ENCODE data around the gene TMTC1.
A peak's percentile ranks its signal among the peaks of the same experiment; 100 is the strongest.

TMTC1 gene

DNA sequence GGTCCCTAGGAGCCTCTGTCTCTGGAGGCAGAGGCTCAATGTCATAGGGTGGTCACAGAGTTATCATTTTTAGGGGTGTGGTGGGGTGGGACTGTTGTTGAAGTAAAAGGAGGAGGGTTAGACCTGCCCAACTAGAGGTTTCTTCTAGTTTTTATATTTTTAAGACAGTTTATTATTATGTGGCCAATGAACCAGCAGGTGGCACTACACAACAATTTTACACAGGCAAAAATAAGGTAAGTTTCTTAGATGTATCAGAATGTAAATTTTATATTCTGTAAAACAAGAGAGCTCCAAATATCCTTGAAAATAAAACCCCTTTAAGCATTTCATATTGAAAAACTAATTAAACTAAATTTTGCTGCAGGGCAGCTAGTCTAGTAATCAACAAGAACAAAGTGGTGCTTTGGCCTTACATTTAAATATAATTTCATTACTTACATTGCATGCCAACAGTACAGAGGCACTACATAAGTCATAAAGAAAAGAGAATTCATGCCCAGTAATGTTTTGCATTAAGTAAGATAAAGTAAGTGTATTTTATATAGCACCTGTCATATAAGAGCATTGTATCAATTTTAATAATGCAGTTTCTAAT, 264.1 kb downstream of the TMTC1 start:
- DNase-seq = peak; percentile 37

DNA sequence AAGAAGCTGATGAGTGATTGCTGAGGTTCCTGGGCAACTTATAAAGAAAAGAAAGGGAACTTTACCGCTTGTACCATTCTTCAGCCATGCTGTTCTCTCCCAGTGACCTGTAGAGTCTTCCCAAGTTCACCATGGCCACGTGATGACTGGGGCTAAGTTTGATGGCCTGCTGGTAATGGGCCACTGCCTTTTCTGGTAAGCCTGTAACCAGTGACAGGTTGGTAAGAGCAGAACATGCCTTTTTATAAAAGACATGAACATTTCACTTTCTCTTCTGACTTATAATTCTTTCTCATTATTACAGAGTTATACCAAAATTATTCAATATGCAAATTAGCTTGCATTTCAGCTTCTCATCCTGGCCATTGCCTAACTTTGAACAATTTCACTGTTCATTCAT, 265.3 kb downstream of the TMTC1 start:
- no peak for DNase-seq

DNA sequence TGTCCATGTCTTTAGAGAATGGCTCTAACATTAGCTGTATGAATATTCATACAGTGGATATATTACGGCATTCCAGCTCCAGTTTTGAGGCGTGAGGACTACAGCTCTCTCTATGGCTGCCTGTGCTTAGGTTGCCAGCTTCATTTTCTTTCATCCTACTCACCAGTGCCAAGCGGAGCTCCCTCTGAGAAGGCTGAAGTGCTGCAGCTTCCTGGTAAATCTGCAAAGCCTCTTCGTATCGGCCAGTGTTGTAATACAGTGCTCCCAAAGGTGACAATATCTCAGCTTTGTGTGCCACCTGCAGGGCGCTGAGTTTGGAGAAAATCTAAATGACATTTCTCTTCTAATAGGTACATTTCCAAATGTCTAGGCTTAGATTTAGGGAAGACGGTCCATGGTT, 266.5 kb downstream of the TMTC1 start:
- DNase-seq = no peak

DNA sequence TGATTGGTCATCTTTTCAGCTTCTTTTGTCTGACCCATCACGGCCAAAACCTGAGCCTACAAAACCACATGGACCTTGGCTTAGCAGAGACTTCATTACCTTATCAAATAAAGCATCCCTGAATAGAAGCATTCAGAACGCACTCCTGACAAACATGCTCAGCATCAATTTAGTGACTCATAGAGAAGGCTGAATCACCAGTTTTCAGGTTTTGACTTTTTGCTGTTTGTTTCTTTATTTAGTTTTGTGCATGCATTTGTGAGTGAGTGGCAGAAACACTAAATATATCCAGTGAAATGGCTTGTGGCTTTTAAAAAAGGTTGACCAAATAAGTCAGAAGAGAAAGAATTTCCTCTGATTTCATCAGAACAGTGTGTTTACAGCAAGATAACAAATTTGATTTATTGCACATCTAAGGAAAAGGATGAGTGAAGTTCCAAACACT, 267.3 kb downstream of the TMTC1 start:
- no peak for DNase-seq

DNA sequence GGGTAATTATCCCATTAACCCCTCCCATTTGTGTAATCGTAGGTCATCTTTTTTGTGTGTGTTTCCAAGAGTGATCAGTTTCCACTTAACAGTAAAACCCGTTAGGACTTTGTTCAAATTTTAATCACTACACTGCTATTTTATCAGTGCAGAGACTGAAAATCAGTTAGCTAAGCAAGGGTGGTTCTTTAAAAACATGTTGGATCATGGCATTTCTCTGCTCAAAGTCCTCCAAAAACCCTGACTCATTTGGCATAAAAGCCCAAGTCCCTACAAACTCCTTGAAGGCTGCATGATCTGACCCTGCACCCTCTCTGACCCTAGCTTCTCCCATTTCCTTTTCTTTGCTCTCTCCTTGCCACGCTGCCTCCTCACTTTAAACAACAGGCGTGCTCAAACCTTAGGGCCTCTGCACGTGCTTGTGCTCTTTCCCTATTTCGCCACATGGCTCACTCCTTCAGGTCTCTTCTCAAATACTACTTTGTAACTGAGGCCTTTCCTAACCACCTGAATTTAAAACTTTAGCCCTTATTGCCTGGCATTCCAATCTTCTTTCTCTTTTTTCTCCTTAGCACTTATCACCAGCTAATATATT, 273.1 kb downstream of the TMTC1 start:
- DNase-seq = no peak

DNA sequence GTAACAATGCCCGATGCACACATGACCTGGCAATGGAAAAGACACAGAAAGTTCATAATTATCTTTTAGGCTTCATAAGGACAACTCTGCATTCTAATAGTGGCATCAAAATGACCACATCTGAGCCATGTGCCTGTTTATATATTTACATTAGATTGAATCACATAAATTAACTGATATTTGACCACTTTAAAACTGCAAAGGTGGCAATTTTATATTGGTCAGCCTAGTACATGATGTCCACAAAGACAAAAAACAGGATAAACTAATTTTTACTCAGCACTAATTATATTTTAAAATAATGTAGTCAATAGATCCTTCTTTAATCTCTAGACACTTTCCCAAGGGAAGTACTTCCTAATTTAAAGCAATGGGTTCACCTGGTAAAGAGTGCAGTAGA, 274.2 kb downstream of the TMTC1 start:
- no peak for DNase-seq

DNA sequence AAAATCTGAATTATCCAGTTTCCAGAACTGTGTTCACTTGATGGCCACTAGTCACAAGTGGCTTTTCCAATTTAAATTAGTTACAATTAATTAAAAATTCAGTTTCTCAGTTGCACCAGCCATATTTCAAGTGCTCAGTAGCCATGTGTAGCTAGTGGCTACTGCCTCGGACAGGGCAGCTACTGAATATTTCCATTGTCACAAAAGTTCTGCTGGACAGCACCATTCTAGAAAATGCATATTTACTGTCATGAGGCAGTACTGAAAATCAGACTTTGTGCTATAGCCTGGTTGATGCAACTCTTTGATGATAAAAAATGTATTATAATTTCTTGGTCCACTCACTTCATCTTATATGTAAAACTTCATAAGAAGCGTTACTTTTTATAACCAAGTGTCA, 274.8 kb downstream of the TMTC1 start:
- DNase-seq = no peak

DNA sequence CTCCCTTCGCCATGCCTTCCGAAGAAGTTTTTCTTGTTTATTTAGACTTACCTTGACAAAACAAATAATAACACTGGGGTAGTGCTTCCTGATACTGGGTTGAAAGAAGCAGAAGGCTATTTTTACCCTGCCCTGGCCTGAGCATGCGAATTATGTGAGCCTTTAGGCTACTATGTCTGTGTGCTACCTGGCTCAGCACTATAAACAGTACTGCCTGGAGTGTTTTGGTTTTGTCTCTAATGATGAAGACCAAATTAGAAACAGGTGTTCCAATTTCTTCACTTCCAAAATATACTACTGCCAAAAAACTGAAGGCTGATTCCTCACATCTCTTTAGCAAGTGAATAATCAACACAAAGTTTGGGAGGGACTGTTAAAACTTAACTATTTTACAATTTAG, 278.6 kb downstream of the TMTC1 start:
- no peak for DNase-seq

DNA sequence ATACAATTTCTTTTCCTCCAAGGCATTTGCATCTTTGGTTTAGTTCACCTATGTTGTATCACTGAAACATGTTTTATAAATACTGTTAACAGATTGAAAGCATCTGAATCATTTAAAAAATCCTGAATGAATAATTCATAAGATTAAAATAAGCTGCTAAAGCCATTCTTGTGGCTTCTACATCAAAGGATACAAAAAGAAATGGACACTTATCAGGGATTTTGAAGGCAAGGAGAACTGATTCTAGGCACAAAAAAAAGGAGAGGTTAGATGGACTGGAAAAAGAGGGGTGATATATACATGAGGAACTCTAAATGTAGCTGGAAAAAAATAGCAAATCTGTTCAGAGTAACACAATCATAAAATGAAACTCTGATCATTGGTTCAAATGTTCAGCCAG, 280.5 kb downstream of the TMTC1 start:
- no peak for DNase-seq

DNA sequence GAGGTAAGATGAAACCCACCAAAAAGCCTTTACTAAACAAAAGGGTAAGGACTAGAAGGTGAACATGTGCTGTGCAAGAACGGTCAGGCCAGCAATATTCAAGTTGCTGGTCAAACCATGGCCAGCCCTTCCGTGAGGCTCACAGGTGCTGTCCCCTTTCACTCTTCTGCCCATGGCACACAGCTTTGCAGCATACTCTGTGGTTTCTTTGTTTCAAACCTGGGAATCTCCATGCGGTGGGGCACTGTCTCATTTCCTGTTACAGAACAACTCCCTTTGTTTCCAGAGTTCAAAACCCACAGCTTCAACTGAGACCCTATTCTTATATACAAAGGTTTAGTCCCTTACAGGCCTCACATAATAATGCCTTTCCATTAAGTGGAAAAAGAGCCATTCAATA, 284.5 kb downstream of the TMTC1 start:
- DNase-seq = no peak

DNA sequence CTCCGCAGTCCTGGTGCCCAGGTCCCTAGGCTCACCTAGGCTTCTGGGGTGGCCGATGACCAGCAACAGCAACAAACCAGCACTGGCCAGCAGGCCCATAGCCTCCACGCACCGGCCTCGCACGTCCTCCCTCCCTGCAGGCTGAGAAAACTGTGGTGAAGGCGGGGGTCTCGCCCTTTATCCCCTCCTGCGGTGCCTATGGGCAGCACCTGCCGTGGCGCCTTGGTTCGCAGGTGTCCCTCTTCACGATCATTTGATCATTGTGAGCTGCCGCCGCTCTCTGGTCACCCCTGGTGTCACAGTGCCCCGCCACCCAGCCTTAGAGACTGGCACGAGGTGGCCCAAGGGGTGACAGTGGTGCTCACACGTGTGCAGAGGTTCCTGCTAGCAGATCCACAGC, 286.2 kb downstream of the TMTC1 start, which contains the start of gene OVCH1:
TSS of gene OVCH1 (minus strand) at position 99 of the 400 bp plus-strand sequence. CDS start at position 99, 0 bp downstream.
- DNase-seq = no peak

DNA sequence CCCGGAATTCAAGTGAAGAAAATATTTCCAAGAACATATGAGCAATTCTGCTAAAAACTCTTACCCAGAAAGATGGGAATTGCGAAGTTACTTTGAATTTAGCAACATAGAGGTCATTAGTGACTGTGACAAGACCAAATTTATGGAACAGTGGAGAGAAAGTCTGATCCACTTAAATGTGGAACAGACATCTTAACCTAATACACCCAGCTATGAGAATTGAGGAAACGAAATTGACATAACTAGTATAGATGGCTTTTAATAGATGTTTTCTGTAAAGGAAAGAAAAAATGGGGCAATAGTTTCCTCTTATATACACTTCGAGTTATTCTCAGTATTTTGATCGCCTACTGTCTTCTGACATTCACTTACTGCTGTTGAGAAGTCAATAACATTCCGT, 290.9 kb downstream of the TMTC1 start:
- DNase-seq = no peak

DNA sequence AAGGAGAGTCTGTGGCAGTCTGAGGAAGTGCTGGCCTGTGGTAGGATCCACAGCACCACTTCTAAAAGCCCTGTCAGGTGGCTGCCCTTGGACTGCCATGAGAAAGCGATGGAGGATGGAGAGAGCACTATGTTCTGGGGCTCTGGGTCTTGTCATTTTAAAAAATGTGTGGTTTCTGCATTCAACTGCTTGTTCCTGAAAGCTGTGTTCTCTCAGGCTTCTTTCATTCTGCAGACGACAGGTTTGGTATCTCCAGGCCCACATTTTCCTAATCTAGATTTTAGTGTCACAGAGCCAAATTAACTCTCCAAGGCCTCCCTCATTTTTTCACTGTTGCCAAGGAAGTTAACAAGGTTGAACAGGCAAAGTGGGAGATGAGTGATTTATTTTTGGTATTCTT, 296.8 kb downstream of the TMTC1 start:
- no peak for DNase-seq

DNA sequence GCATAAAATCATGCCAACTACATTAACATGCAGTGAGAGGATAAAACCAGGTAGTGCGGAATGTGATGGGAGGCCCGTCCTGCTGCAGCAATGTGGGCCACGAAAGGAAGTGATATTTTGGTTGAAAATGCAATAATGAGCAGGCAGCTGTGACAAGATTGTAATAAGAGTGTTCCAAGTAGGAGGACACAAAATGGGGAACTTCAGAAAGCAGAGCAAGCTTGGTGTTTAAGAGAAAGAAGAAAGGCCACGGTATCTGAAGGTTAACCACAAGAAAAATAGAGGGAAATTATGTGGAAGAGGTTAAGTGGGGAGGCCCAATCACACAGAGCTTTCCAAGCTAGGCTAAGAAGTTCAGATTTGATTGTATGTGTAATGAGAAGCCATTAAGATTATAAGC, 320.5 kb downstream of the TMTC1 start:
- DNase-seq = no peak

DNA sequence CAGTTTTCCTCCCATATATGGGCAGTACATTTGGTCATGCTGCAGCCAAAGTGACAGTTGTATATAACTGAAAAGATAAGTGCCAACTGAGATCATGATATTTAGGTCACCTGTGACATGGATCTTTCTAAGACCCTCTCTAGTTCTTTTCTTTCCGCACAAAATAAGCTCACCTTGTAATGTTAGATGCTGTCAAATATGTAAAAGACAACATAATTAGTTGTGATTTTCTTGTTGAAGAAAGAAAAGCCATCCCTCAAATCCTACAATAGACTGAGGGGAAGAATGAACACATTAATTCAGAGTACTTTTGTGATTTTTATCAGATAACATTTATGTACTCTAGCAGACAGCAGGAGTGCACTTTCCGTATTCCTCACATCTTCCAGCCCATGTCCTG, 323.7 kb downstream of the TMTC1 start:
- DNase-seq = no peak

DNA sequence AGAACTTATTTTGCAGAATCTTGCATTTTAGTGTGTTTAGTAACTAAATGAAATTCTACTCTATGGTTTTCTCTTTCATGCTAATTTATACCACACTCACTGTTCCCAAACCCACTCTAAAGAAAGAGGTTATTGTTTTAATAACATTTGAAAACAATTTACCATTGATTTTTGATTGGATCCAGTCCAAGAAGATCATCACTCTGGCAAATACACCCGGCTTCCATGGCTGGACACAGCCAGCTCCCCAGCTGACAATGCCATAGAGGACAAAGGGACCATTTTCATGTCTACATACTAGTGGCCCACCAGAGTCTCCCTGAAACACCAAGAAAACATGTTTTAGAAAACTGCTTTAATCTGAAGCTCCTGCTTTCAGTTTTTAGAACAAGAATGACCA, 328.7 kb downstream of the TMTC1 start:
- DNase-seq = no peak

DNA sequence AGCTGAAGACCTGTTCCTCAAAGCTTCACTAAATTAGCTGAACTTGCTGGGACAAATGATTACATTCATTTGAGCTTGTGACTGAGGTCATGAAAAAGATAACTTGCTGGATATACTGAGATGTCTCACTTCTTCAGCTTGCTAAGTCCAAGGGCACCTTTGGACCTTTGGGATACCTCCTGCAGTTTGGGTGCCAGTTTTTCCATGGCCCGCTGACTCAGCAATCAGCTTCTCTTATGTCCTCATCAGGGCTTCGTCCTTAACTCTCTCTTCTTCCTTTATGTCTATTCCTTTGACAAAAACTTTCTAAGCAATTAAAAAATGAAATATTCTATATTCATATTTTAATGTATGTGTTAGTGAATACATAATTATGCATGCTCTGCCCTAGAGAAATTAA, 331.9 kb downstream of the TMTC1 start:
- no peak for DNase-seq
